Measurements from ENCODE around the gene HRH4. TPM values are rescaled to one million over a fixed set of nuclear protein-coding genes. Genes with fewer than 3 reads are reported as not detected.

The HRH4 gene
- total RNA-seq, 1 donor = under 0.01 TPM

DNA sequence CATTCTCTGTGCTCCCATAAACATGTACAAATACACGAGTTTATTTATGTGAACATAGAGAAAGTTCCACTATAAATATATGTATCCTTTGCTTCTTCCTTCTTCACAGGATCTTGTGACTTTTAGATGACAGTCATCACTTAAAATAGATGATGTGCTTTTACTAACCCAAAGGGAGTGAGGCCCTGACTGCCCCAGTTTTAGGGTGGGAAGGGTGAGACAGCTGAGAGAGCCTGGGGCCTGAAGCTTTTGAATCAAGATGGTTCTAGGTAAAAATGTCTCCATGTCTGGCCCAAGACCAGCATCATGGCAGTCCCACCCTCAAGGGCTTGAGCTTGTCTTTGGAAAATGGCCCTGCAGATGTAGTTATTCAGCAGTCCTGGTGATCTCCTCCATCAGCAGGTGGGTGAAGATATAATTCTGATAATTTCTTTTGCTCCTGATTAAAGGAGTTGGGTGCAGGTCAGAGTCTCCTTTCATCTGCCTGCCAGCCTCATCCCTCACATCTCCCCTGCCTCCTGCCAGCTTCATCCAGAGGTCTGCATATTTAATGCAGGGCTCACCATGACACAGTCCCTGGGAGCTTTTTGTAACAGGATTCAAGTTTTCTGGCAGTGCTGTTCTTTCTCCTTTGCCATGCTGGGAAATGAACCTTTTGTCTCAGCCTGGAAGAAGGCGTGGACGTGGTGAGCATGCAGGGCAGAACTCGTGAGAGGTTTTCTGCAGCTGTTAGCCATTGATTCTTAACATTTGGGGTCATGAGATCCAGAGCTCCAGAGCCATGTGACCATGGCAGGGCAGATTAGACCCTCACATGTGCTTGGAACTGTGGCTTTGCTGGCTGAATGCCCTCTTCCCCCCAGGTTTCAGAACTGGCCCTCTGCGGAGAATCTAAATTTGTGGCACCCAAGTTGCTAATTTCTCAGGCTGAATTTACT is 2.7 kb downstream of the HRH4 start:
- Histone ChIP-seq H3K4me3 (ENCODE audit: insufficient read depth, low read length) (no peak overlapping the region), H3K27me3 (ENCODE audit: insufficient read depth, low read length) (no peaks in the 10 kb centered on the region), H3K9me3 (ENCODE audit: low read depth, low read length) (no peaks in the 10 kb centered on the region), H2AFZ (ENCODE audit: low read length) (no peak overlapping the region), H4K20me1 (ENCODE audit: insufficient read depth, low read length) (no peaks in the 10 kb centered on the region), H3K4me2 (ENCODE audit: insufficient read depth, low read length) (no peak overlapping the region), H3K36me3 (ENCODE audit: insufficient read depth, low read length) (no peaks in the 10 kb centered on the region), H3K79me2 (ENCODE audit: insufficient read depth, low read length) (no peaks in the 10 kb centered on the region), H3K4me1 (ENCODE audit: insufficient read depth, low read length) (no peaks in the 10 kb centered on the region), H3K27ac (ENCODE audit: low read depth, low read length) (no peak overlapping the region)
- no peak for DNase-seq (ENCODE audit: insufficient read length, low spot score, missing footprints)
- TF ChIP-seq, protein P1, sequence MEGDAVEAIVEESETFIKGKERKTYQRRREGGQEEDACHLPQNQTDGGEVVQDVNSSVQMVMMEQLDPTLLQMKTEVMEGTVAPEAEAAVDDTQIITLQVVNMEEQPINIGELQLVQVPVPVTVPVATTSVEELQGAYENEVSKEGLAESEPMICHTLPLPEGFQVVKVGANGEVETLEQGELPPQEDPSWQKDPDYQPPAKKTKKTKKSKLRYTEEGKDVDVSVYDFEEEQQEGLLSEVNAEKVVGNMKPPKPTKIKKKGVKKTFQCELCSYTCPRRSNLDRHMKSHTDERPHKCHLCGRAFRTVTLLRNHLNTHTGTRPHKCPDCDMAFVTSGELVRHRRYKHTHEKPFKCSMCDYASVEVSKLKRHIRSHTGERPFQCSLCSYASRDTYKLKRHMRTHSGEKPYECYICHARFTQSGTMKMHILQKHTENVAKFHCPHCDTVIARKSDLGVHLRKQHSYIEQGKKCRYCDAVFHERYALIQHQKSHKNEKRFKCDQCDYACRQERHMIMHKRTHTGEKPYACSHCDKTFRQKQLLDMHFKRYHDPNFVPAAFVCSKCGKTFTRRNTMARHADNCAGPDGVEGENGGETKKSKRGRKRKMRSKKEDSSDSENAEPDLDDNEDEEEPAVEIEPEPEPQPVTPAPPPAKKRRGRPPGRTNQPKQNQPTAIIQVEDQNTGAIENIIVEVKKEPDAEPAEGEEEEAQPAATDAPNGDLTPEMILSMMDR (IDR thresholded peaks at IDR 0.05; ENCODE audit: extremely low read depth, low read depth, low read length) = no peak

DNA sequence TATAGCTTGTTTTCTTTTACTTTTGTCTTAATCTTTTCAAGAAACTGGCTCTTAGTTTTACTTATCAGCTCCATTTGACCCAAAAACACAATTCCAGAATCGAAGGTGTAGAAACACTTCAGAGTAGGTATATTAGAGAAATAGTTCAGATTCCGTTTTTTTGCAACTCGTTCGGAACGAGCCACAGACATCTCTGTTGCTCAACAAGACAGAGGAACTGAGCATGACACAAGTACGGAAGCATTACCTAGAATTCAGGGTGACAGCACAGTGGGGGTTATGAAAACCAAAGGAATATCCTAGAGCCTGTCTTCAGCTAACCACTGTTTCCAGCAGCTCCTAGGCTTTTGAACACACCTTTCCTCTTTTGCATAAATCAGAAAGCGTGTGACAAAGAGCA is 5.0 kb downstream of the HRH4 start:
- Histone ChIP-seq H3K4me3 (ENCODE audit: insufficient read depth, low read length) (no peak overlapping the region), H3K27me3 (ENCODE audit: insufficient read depth, low read length) (no peaks in the 10 kb centered on the region), H3K4me1 (ENCODE audit: insufficient read depth, low read length) (no peaks in the 10 kb centered on the region), H3K36me3 (ENCODE audit: insufficient read depth, low read length) (no peaks in the 10 kb centered on the region), H3K79me2 (ENCODE audit: insufficient read depth, low read length) (no peaks in the 10 kb centered on the region), H4K20me1 (ENCODE audit: insufficient read depth, low read length) (no peaks in the 10 kb centered on the region), H3K9me3 (ENCODE audit: low read depth, low read length) (no peaks in the 10 kb centered on the region), H3K27ac (ENCODE audit: low read depth, low read length) (no peak overlapping the region), H3K4me2 (ENCODE audit: insufficient read depth, low read length) (no peak overlapping the region), H2AFZ (ENCODE audit: low read length) (no peak overlapping the region)
- TF ChIP-seq, protein P1 (IDR thresholded peaks at IDR 0.05; ENCODE audit: extremely low read depth, low read depth, low read length) = no peak
- DNase-seq (ENCODE audit: insufficient read length, low spot score, missing footprints) = no peak

DNA sequence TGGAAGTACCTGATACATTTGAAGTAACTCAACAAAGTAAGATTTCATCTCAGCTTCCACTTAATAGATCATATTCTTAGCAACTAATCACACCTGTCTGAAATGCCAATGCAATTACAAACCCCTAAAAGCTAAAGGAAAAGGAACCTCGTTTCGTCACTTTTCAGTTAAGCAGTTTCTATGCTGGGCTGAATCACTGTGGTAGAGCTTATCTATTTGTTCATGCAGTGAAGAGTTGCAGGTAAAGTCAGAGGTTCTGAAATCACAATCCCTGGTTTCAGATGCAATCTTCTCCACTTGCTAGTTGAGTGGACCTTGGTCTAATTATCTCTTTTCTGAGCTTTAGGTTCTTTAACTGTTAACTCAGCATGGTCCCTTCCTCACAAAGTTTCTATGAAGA is 6.3 kb downstream of the HRH4 start:
- Histone ChIP-seq H3K36me3 (ENCODE audit: insufficient read depth, low read length) (no peaks in the 10 kb centered on the region), H3K4me1 (ENCODE audit: insufficient read depth, low read length) (no peaks in the 10 kb centered on the region), H3K27ac (ENCODE audit: low read depth, low read length) (no peak overlapping the region), H3K4me3 (ENCODE audit: insufficient read depth, low read length) (no peak overlapping the region), H3K27me3 (ENCODE audit: insufficient read depth, low read length) (no peaks in the 10 kb centered on the region), H3K4me2 (ENCODE audit: insufficient read depth, low read length) (no peak overlapping the region), H4K20me1 (ENCODE audit: insufficient read depth, low read length) (no peaks in the 10 kb centered on the region), H2AFZ (ENCODE audit: low read length) (no peak overlapping the region), H3K9me3 (ENCODE audit: low read depth, low read length) (no peaks in the 10 kb centered on the region), H3K79me2 (ENCODE audit: insufficient read depth, low read length) (no peaks in the 10 kb centered on the region)
- TF ChIP-seq, protein P1 (IDR thresholded peaks at IDR 0.05; ENCODE audit: extremely low read depth, low read depth, low read length) = no peak
- no peak for DNase-seq (ENCODE audit: insufficient read length, low spot score, missing footprints)

DNA sequence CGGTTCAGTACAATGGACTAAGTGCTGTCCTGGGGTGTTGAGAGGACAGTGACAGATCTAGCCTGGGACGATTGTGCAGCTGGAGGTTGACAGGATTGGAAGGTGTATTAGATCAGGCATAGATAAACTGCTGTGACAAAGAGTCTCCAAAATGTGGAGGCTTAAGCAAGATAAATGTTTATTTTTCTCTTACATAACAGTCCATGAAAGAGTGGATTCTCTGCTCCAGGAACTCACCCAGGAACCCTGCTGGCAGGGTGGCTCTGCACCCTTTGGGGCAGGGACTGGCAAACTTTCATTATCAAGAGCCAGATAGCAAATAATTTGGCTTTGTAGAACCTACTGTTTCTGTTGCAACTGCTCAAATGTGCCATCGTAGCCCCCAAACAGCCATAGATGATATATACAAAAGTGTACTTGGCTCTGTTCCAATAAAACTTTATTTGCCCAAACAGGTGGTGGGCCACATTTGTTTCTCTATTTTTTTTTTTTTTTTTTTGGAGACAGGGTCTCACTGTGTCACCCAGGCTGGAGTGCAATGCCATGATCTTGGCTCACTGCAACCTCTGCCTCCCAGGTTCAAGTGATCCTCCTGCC is 9.7 kb downstream of the HRH4 start:
- DNase-seq (ENCODE audit: insufficient read length, low spot score, missing footprints) = no peak
- no peaks in the 10 kb centered on the region for H3K9me3 ChIP-seq (ENCODE audit: low read depth, low read length)
- H4K20me1 ChIP-seq (ENCODE audit: insufficient read depth, low read length) = no peaks in the 10 kb centered on the region
- no peaks in the 10 kb centered on the region for H3K27me3 ChIP-seq (ENCODE audit: insufficient read depth, low read length)
- H3K4me3 ChIP-seq (ENCODE audit: insufficient read depth, low read length) = no peak overlapping the region
- no peaks in the 10 kb centered on the region for H3K79me2 ChIP-seq (ENCODE audit: insufficient read depth, low read length)
- TF ChIP-seq, protein P1 (IDR thresholded peaks at IDR 0.05; ENCODE audit: extremely low read depth, low read depth, low read length) = no peak
- H3K36me3 ChIP-seq (ENCODE audit: insufficient read depth, low read length) = no peaks in the 10 kb centered on the region
- H3K27ac ChIP-seq (ENCODE audit: low read depth, low read length) = no peak overlapping the region
- no peak overlapping the region for H3K4me2 ChIP-seq (ENCODE audit: insufficient read depth, low read length)
- no peaks in the 10 kb centered on the region for H3K4me1 ChIP-seq (ENCODE audit: insufficient read depth, low read length)
- H2AFZ ChIP-seq (ENCODE audit: low read length) = no peak overlapping the region

Measured in osteoblast (primary cell).